GM23338 (cell line): ENCODE results near the gene CFP.
A peak's percentile ranks its signal among the peaks of the same experiment; 100 is the strongest.

Experiments used
- EZH2 ChIP-seq: fragments of 200-600 bp; sonication (generic); IDR thresholded peaks from one replicate; pipeline ENCODE4 v1.8.0; 2017; ENCODE audit warnings: antibody characterized with exemption, mild to moderate bottlenecking, low read depth; ENCODE audit not compliant: unreplicated experiment
- POLR2AphosphoS5 ChIP-seq: IDR thresholded peaks from 2 replicates; pipeline ENCODE4 v1.6.1; 2016; ENCODE audit warnings: antibody characterized with exemption, low read depth
- ZNF114 ChIP-seq: fragments of 250-450 bp; sonication (Bioruptor Pico); IDR thresholded peaks from 2 replicates; pipeline ENCODE4 v1.5.0; 2020; ENCODE audit warnings: mild to moderate bottlenecking, moderate library complexity
- TF ChIP-seq, protein P1 (sequence below), 2 experiments: fragments of 200-600 bp in 1 of 2; sonication (generic) in 1 of 2; conservative IDR thresholded peaks; 2 replicates each; pipeline versions ENCODE4 v1.5.1 to v1.6.1; 2016 to 2017; ENCODE audit warnings: antibody characterized with exemption in 2 of 2, low read depth in 2 of 2, mild to moderate bottlenecking in 2 of 2, moderate library complexity in 1 of 2
- TF ChIP-seq, protein P2 (sequence below): IDR thresholded peaks from one replicate; pipeline ENCODE4 v1.6.1; 2018; ENCODE audit warnings: antibody characterized with exemption; ENCODE audit not compliant: unreplicated experiment

DNA sequence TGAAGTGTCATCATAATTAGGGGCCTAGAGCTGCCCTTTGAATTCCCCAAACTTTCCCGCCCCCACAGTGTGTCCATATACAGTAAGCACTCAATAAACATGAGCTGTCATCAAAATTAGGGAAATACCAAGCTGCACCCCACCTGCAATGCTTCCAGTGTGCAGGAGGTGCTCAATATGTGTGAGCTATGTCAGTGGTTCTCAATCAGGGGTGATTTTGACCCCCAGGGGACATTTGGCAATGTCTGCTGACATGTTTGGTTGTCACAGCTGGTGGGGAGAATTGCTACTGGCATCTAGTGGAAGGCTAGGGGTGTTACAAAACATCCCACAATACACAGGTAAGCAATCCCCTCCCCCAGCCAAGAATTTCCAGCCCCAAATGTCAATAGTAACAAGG, 748 bp downstream of the CFP start:
- TF ChIP-seq, protein P1, sequence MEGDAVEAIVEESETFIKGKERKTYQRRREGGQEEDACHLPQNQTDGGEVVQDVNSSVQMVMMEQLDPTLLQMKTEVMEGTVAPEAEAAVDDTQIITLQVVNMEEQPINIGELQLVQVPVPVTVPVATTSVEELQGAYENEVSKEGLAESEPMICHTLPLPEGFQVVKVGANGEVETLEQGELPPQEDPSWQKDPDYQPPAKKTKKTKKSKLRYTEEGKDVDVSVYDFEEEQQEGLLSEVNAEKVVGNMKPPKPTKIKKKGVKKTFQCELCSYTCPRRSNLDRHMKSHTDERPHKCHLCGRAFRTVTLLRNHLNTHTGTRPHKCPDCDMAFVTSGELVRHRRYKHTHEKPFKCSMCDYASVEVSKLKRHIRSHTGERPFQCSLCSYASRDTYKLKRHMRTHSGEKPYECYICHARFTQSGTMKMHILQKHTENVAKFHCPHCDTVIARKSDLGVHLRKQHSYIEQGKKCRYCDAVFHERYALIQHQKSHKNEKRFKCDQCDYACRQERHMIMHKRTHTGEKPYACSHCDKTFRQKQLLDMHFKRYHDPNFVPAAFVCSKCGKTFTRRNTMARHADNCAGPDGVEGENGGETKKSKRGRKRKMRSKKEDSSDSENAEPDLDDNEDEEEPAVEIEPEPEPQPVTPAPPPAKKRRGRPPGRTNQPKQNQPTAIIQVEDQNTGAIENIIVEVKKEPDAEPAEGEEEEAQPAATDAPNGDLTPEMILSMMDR (conservative IDR thresholded peaks at IDR 0.05; ENCODE audit: low read depth in 2 of 2) = peak; percentile 29 to 57
- TF ChIP-seq EZH2 (no peak), ZNF114 (CRISPR knock-in tag) (no peak), POLR2AphosphoS5 (no peak)
- TF ChIP-seq, protein P2, sequence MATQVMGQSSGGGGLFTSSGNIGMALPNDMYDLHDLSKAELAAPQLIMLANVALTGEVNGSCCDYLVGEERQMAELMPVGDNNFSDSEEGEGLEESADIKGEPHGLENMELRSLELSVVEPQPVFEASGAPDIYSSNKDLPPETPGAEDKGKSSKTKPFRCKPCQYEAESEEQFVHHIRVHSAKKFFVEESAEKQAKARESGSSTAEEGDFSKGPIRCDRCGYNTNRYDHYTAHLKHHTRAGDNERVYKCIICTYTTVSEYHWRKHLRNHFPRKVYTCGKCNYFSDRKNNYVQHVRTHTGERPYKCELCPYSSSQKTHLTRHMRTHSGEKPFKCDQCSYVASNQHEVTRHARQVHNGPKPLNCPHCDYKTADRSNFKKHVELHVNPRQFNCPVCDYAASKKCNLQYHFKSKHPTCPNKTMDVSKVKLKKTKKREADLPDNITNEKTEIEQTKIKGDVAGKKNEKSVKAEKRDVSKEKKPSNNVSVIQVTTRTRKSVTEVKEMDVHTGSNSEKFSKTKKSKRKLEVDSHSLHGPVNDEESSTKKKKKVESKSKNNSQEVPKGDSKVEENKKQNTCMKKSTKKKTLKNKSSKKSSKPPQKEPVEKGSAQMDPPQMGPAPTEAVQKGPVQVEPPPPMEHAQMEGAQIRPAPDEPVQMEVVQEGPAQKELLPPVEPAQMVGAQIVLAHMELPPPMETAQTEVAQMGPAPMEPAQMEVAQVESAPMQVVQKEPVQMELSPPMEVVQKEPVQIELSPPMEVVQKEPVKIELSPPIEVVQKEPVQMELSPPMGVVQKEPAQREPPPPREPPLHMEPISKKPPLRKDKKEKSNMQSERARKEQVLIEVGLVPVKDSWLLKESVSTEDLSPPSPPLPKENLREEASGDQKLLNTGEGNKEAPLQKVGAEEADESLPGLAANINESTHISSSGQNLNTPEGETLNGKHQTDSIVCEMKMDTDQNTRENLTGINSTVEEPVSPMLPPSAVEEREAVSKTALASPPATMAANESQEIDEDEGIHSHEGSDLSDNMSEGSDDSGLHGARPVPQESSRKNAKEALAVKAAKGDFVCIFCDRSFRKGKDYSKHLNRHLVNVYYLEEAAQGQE = no peak
